A549 (cell line): ENCODE measurements around the gene COX5B. TPM values are rescaled to one million over a fixed set of nuclear protein-coding genes. Genes with fewer than 3 reads are reported as not detected.

ENCODE experiments used
- ATAC-seq, 2 experiments: fragments of 200-7000 bp in 1 of 2; fragments of >200 bp in 1 of 2; cut with Nextera tagmentation in 1 of 2; cut with Tn5 transposase in 1 of 2; 3 replicates each; pipeline versions ENCODE4 v1.8.0 to v1.9.1; 2018 to 2020; ENCODE audit warnings: mild to moderate bottlenecking in 1 of 2, moderate library complexity in 1 of 2
- CTCF ChIA-PET: fragments of 300-600 bp; sonication (Branson Sonifier 250); formaldehyde crosslinking; extraction: SDS; loops from one replicate; lab custom pipeline; 2021; ENCODE audit warnings: antibody characterized with exemption, inconsistent platforms; lab: Yijun Ruan, JAX
- POLR2A ChIA-PET: fragments of 350-600 bp; formaldehyde crosslinking; extraction: SDS; loops from one replicate; lab custom pipeline; 2021; ENCODE audit warnings: antibody characterized with exemption, inconsistent platforms; lab: Yijun Ruan, JAX
- DNase-seq, 2 experiments: peaks; one replicate each; pipeline versions ENCODE4 v3.0.0 to v3.0.0-alpha.2; 2011 to 2016; ENCODE audit warnings: low read depth in 1 of 2, low spot score in 1 of 2
- FAIRE-seq: peaks from 2 replicates; lab custom pipeline; 2011; peaks lifted over from hg19 to GRCh38; lab: Jason Lieb, UNC
- H3K27ac ChIP-seq, 2 experiments: fragments of >200 bp; sonication (Bioruptor Twin); formaldehyde crosslinking; 3 replicates each; pipeline ENCODE4 v1.5.1; 2016 to 2017
- H3K4me1 ChIP-seq: fragments of >200 bp; sonication (Bioruptor Twin); formaldehyde crosslinking; 3 replicates; pipeline ENCODE4 v1.6.1; 2016
- H3K4me2 ChIP-seq: fragments of >200 bp; sonication (Bioruptor Twin); formaldehyde crosslinking; 3 replicates; pipeline ENCODE4 v1.6.1; 2016
- H3K4me3 ChIP-seq: fragments of >200 bp; sonication (Bioruptor Twin); formaldehyde crosslinking; 3 replicates; pipeline ENCODE4 v1.5.1; 2016
- H3K9me3 ChIP-seq: fragments of >200 bp; sonication (Bioruptor Twin); formaldehyde crosslinking; 3 replicates; pipeline ENCODE4 v1.6.1; 2016
- ATOH8 ChIP-seq: fragments of 250-450 bp; sonication (Bioruptor Pico); IDR thresholded peaks from 2 replicates; pipeline ENCODE4 v1.5.0; 2020; ENCODE audit warnings: low read depth, mild to moderate bottlenecking, moderate library complexity
- CBX2 ChIP-seq: fragments of 200-600 bp; sonication (generic); IDR thresholded peaks from 2 replicates; pipeline ENCODE4 v1.6.1; 2016; ENCODE audit warnings: low read depth, mild to moderate bottlenecking, borderline replicate concordance
- CHD2 ChIP-seq: fragments of 150-350 bp; IDR thresholded peaks from 2 replicates; pipeline ENCODE4 v1.6.1; 2014; ENCODE audit warnings: low read length; ENCODE audit not compliant: partially characterized antibody
- CHD4 ChIP-seq: fragments of 200-600 bp; sonication (generic); IDR thresholded peaks from 2 replicates; pipeline ENCODE4 v1.6.1; 2016; ENCODE audit warnings: antibody characterized with exemption, mild to moderate bottlenecking, borderline replicate concordance
- EHF ChIP-seq: fragments of 250-450 bp; sonication (Bioruptor Pico); IDR thresholded peaks from 2 replicates; pipeline ENCODE4 v1.5.0; 2020; ENCODE audit warnings: mild to moderate bottlenecking
- EP300 ChIP-seq, 2 experiments: fragments of >200 bp; sonication (Bioruptor Twin); formaldehyde crosslinking; IDR thresholded peaks; 2 replicates in 1 of 2; 3 replicates in 1 of 2; pipeline ENCODE4 v1.6.1; 2016 to 2017
- FOSL2 ChIP-seq, 2 experiments: fragments of 450-650 bp in 1 of 2; fragments of >200 bp in 1 of 2; sonication (Bioruptor Twin) in 1 of 2; formaldehyde crosslinking; IDR thresholded peaks; 2 replicates each; pipeline versions ENCODE4 v1.5.0 to v1.6.1; 2016 to 2020; ENCODE audit warnings: mild to moderate bottlenecking in 1 of 2, moderate library complexity in 1 of 2
- GATA3 ChIP-seq: IDR thresholded peaks from 2 replicates; pipeline ENCODE4 v1.6.1; 2012; ENCODE audit warnings: borderline replicate concordance
- HES2 ChIP-seq: fragments of >200 bp; sonication (Bioruptor Twin); formaldehyde crosslinking; IDR thresholded peaks from 2 replicates; pipeline ENCODE4 v1.6.1; 2016
- HMGXB4 ChIP-seq: fragments of 250-450 bp; sonication (Bioruptor Pico); IDR thresholded peaks from 2 replicates; pipeline ENCODE4 v1.5.0; 2021; ENCODE audit warnings: mild to moderate bottlenecking, moderate library complexity, borderline replicate concordance
- MAFK ChIP-seq: fragments of 450-650 bp; IDR thresholded peaks from 2 replicates; pipeline ENCODE4 v1.6.1; 2014; ENCODE audit not compliant: partially characterized antibody
- MAZ ChIP-seq: fragments of 150-350 bp; IDR thresholded peaks from 2 replicates; pipeline ENCODE4 v1.6.1; 2014; ENCODE audit warnings: antibody characterized with exemption, low read depth, low read length, borderline replicate concordance
- MYC ChIP-seq: IDR thresholded peaks from 2 replicates; pipeline ENCODE4 v1.6.1; 2012; ENCODE audit warnings: mild to moderate bottlenecking, inconsistent platforms, low read length, improper control_type of control experiment, borderline replicate concordance
- NR3C1 ChIP-seq: fragments of >200 bp; sonication (Bioruptor Twin); formaldehyde crosslinking; IDR thresholded peaks from 3 replicates; pipeline ENCODE4 v1.6.1; 2017
- PHF8 ChIP-seq: fragments of 200-600 bp; sonication (generic); IDR thresholded peaks from 2 replicates; pipeline ENCODE4 v1.6.1; 2016; ENCODE audit warnings: low read depth, mild to moderate bottlenecking, antibody characterized with exemption, moderate library complexity, borderline replicate concordance
- POLR2A ChIP-seq: IDR thresholded peaks from 2 replicates; pipeline ENCODE4 v1.6.1; 2012; ENCODE audit warnings: mild to moderate bottlenecking, low read length
- RAD21 ChIP-seq, 2 experiments: fragments of >200 bp in 1 of 2; sonication (Bioruptor Twin) in 1 of 2; formaldehyde crosslinking in 1 of 2; IDR thresholded peaks in 1 of 2; conservative IDR thresholded peaks in 1 of 2; 2 replicates in 1 of 2; 3 replicates in 1 of 2; pipeline ENCODE4 v1.6.1; 2012 to 2018; ENCODE audit warnings: inconsistent platforms in 1 of 2
- RCOR1 ChIP-seq: fragments of 150-350 bp; IDR thresholded peaks from 2 replicates; pipeline ENCODE4 v1.6.1; 2014; ENCODE audit warnings: antibody characterized with exemption, low read length, low read depth
- RNF2 ChIP-seq: fragments of 200-600 bp; sonication (generic); IDR thresholded peaks from 2 replicates; pipeline ENCODE4 v1.6.1; 2016; ENCODE audit warnings: low read depth, mild to moderate bottlenecking, antibody characterized with exemption, moderate library complexity, borderline replicate concordance
- SREBF2 ChIP-seq: fragments of 450-650 bp; IDR thresholded peaks from 2 replicates; pipeline ENCODE4 v1.6.1; 2014; ENCODE audit warnings: mild to moderate bottlenecking, moderate library complexity
- TFCP2L1 ChIP-seq: fragments of 250-450 bp; sonication (Bioruptor Pico); IDR thresholded peaks from 2 replicates; pipeline ENCODE4 v1.5.0; 2021; ENCODE audit warnings: mild to moderate bottlenecking
- WGBS: methylation state at CpG from one replicate; pipeline ENCODE4 v1.1.6; 2017; ENCODE audit errors: missing lambda C conversion rate; 5-methylcytosine and 5-hydroxymethylcytosine counted together
- polyA plus RNA-seq, 4 experiments: library from polyadenylated mRNA; depleted of rRNA in 3 of 4; stranded (reverse); fragments of >200 nt; fragmentation: RNase III in 1 of 4; extraction: RNeasy Plus Mini Kit Qiagen cat#74134 plus additional on column Dnase treatment in 1 of 4; gene quantifications; 2 replicates in 3 of 4; 3 replicates in 1 of 4; pipeline ENCODE4 v1.2.3, GENCODE V29; 2011 to 2017
- TF ChIP-seq, protein P1 (sequence below): fragments of 450-650 bp; IDR thresholded peaks from 2 replicates; pipeline ENCODE4 v1.6.1; 2014; ENCODE audit warnings: antibody characterized with exemption
- TF ChIP-seq, protein P2 (sequence below): IDR thresholded peaks from 2 replicates; pipeline ENCODE4 v1.6.1; 2012

COX5B gene
- polyA plus RNA-seq, 2 of the 4 experiments (the other 2 are of a cell fraction), result 343 to 353 TPM

DNA sequence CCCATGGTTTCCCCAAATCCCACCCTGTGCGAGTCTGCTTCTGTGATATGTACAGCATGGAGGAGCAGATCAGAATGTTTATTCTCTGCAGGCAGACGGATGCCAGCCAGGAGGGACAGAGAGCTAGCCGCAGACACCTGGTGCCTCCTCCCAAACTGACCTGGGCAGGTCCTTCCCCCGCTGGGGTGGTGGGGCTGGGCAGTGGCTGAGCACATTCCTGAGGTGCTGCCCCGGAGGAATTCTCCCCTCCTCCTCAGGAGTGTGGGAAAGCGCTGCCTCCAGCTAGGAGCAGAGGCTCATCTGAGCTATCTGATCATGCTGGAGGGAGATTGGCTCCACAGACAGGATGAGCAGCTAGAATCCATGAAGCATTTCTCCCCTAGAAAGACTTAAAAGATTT, 45.3 kb downstream of the COX5B start:
- peaks cover 9% of the 10 kb centered on the region; the same call in 1 of the 3 replicates for H3K9me3 ChIP-seq
- TF ChIP-seq CBX2, result no peak
- TF ChIP-seq FOSL2 (IDR thresholded peaks at IDR 0.05), result no peak
- no peak for TF ChIP-seq FOSL2 (CRISPR knock-in tag; IDR thresholded peaks at IDR 0.05)
- TF ChIP-seq RAD21 (conservative IDR thresholded peaks at IDR 0.05 in 1 of 2, IDR thresholded peaks at IDR 0.05 in 1 of 2), result no peak
- TF ChIP-seq SREBF2, result no peak
- TF ChIP-seq GATA3, result no peak
- TF ChIP-seq EHF, result no peak
- no peak for TF ChIP-seq PHF8
- TF ChIP-seq HMGXB4 (CRISPR knock-in tag), result no peak
- no peak for TF ChIP-seq RCOR1
- TF ChIP-seq, protein P1, sequence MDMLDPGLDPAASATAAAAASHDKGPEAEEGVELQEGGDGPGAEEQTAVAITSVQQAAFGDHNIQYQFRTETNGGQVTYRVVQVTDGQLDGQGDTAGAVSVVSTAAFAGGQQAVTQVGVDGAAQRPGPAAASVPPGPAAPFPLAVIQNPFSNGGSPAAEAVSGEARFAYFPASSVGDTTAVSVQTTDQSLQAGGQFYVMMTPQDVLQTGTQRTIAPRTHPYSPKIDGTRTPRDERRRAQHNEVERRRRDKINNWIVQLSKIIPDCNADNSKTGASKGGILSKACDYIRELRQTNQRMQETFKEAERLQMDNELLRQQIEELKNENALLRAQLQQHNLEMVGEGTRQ, result no peak
- no peak for TF ChIP-seq POLR2A
- TF ChIP-seq HES2, result no peak
- no peak for TF ChIP-seq MYC
- FAIRE-seq (no peak), ATAC-seq (no peak), DNase-seq (no peak)
- WGBS, result 39% methylated on average over 4 of the region's 6 CpGs
- CTCF ChIA-PET, result interaction anchor here (1.1 to 2.8 kb wide), 5 partner anchors 11 to 100 kb away, joined by 3 to 12 read pairs (median 4); partner anchors contain the start of gene ACTR1B
- no peak overlapping the region for H3K4me2 ChIP-seq
- no peak overlapping the region for H3K27ac ChIP-seq
- POLR2A ChIA-PET, result no interaction called here
- H3K4me3 ChIP-seq, result no peak overlapping the region
- H3K4me1 ChIP-seq, result no peaks in the 10 kb centered on the region

DNA sequence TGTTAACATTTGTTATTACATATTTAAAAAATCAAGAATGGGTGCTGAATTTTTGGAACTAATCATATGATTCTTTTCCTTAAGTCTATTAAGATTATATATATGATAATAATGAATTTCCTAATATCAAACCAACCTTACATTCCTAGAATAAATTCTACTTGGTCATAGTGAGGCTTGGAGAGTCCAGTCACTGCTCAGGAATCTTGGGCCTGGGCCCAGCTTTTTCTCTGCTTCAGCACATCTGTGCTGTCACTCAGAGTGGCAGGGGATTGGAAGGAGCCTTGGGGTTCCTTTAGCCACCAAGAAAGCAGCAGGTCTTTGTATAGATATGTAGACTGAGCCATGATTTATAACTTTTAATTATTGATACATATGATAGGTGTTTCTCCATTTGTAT, 47.6 kb downstream of the COX5B start:
- FAIRE-seq, result no peak
- TF ChIP-seq ATOH8 (CRISPR knock-in tag) (no peak), CHD4 (no peak), MAFK (no peak), EP300 (IDR thresholded peaks at IDR 0.05) (no peak), MAZ (no peak), TFCP2L1 (CRISPR knock-in tag) (no peak), EHF (no peak), RNF2 (no peak), CHD2 (no peak), MYC (no peak), NR3C1 (no peak), RAD21 (conservative IDR thresholded peaks at IDR 0.05 in 1 of 2, IDR thresholded peaks at IDR 0.05 in 1 of 2) (no peak)
- TF ChIP-seq, protein P2, sequence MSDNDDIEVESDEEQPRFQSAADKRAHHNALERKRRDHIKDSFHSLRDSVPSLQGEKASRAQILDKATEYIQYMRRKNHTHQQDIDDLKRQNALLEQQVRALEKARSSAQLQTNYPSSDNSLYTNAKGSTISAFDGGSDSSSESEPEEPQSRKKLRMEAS, result no peak

More for the DNA sequence above, 47.6 kb downstream of the COX5B start:
- Histone ChIP-seq H3K27ac (no peak overlapping the region), H3K9me3 (peaks cover 9% of the 10 kb centered on the region; the same call in 1 of the 3 replicates), H3K4me1 (no peaks in the 10 kb centered on the region), H3K4me3 (no peak overlapping the region), H3K4me2 (no peak overlapping the region)
- ATAC-seq (no peak), DNase-seq (no peak)
- ChIA-PET CTCF (interaction anchor here (0.6 kb wide), 1 partner anchor 103 kb away, joined by 3 read pairs; no protein-coding TSS in a partner anchor), POLR2A (no interaction called here)
